Activated effector memory CD4-positive, alpha-beta T cell treated with Interleukin-2 at 50 U/mL for 16 hours (primary cell): ENCODE data around the gene TMC4.
A peak's percentile ranks its signal among the peaks of the same experiment; 100 is the strongest.
"Not testable (repeated sequence)": the region's sequence is repeated elsewhere in the genome, so short reads cannot be mapped to it uniquely, and the experiment has no call there.

Source experiments
- DNase-seq: peaks from one replicate; pipeline ENCODE4 v3.0.0-alpha.2; 2020

TMC4 gene

GRCh38 chr19:54178581-54179261 is 5.8 kb upstream of the TMC4 start:
- DNase-seq: no peak

DNA sequence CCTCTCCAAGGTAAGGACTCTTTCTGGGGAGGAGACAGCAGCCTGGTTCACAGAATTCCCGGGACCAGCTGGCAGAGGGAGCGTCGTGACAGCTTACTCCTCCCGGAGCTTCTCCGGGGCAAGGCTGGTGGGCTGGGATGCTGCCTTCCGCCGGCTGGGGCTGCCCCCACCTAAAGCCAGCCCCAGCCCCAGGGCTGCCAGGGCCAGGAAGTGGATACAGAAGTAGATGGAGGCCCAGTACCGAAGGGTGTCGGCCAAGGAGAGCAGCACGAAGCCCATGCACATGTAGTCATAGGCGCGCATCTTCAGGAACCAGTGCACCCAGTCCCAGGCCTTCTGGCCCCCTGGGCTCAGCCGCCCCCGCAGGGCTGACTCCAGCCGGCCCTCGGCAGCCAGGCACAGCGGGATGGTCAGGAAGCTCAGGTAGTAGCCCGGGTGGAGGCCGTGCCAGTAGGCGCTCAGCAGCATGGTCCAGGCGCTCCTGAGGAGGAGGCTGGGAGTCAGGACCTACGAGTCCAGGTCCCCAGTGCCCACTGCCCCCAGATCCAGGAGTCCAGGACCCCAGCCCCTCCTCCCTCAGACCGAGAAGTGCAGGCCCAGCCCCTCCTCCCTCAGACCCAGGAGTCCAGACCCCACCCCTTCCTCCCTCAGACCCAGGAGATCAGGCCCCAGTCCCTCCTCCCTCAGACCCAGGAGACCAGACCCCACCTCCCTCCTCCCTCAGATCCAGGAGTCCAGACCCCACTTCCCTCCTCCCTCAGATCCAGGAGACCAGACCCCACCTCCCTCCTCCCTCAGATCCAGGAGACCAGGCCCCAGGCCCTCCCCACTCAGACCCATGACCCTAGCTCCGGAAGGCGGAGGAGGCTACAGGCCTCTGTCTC is 1.2 kb upstream of the TMC4 start:
- DNase-seq: no peak

DNA sequence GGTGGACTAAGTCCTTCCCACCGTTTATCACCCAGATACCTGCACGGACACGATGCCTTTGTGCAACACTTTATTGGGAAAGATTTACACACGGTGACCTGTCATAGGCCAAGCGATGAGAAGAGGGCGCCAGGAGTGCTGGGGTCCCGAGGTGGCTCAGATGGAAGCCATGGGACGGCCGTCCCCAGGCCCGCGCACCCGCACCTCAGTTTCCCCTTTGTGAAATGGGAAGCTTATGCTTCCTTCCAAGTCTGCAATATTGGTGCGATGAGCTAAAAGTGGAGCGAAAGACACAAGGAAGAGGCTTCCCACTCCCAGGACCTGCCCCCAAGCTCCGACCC is 369 bp upstream of the TMC4 start:
- DNase-seq: no peak

GRCh38 chr19:54171736-54172431 is 1.1 kb downstream of the TMC4 start:
- DNase-seq: not testable (repeated sequence)

DNA sequence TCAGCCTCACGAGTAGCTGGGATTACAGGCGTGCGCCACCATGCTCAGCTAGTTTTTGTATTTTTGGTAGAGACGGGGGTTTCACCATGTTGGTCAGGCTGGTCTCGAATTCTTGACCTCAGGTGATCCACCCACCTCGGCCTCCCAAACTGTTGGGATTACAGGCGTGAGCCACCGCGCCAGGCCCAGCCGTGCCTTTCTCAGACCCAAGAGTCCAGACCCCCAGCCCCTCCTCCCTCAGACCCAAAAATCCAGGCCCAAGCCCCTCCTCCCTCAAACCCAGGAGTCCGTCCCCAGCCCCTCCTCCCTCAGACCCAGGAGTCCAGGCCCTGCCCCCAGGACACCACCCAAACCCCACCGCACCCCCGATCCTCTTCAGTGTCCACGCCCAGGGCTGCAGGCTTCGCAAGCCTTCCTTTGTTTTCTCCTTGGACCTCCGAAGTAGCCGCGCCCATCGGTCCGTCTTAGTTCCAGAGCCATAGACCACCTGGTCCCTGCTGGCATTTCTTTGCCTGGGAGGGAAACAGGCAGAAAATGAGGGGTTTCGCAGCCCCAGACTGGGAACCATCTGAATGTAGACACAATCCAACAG is 3.7 kb downstream of the TMC4 start:
- DNase-seq: no peak

DNA sequence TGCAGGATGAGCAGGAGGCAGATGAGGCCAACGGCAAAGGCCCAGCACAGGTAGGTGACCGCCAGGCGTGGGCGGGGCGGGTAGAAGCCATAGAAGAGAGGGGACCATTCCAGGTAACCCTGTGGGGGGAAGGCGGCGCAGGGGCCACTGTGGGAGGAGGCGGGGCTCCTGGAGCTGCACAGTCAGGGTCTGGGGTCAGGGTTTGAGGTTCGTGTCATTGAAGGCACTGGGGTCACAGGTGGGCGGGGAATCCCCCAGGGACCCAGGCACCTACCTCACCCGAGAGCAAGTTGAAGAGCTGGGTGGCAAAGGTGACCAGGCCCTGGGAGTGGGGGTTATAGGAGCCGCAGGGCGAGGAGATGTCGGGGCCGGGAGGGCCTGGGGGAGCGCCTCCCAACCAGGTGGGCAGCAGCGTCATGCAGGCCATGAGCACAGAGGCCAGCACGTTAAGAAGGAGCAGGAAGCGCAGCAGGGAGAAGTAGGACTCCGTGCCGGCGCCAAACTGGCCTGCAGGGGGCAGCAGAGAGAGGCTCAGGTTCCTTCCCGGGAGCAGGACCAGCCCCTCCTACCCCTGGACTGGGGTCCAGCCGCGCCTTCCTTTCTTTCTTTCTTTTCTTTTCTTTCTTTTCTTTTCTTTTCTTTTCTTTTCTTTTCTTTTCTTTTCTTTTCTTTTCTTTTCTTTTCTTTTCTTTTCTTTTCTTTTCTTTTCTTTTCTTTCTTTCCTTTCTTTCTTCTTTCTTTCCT is 4.6 kb downstream of the TMC4 start:
- DNase-seq: peak; percentile 79

DNA sequence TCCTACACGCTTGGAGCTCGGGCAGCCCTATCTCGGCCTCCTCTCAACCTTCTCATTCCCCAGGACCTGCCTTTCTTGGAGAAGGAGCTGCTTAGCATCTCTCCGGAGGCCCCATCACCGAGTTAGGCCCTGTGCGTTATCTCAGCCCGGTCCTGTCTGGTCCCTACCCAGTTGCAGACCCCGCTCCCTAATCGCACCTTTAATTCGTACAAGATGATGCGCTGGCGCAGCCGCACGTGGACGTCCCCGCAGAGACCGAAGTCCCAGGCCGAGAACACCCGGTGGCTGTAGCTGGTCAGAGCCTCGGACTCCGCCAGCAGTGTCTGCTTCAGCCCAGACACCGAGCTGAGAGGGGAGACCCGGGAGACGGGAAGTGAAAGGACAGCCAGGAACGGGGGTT is 7.7 kb downstream of the TMC4 start:
- DNase-seq: no peak

GRCh38 chr19:54164369-54165068 is 8.4 kb downstream of the TMC4 start:
- peak; percentile 61 for DNase-seq

DNA sequence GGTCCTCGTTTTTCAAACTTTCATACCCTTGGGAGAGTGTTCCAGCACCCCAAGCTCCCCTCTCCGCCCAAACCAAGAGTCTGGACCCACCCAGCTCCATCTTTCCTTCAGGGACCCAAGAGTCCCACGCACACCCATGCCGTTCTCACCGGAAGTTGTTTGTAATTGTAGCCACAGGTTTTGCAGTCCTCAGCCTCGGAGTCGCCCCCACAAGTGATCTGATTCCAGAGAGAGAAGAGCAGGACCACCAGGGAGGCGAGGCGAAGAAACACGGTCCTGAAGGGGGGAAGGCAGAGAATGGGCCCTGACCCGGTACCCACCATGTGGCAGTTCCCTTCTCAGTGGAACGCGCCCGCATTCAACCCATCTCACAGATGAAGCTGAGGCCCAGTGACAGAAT is 10.1 kb downstream of the TMC4 start:
- DNase-seq: no peak

GRCh38 chr19:54162241-54162805 is 10.6 kb downstream of the TMC4 start:
- peak; percentile 70 for DNase-seq

GRCh38 chr19:54160854-54161253 is 12.1 kb downstream of the TMC4 start:
- DNase-seq: no peak

DNA sequence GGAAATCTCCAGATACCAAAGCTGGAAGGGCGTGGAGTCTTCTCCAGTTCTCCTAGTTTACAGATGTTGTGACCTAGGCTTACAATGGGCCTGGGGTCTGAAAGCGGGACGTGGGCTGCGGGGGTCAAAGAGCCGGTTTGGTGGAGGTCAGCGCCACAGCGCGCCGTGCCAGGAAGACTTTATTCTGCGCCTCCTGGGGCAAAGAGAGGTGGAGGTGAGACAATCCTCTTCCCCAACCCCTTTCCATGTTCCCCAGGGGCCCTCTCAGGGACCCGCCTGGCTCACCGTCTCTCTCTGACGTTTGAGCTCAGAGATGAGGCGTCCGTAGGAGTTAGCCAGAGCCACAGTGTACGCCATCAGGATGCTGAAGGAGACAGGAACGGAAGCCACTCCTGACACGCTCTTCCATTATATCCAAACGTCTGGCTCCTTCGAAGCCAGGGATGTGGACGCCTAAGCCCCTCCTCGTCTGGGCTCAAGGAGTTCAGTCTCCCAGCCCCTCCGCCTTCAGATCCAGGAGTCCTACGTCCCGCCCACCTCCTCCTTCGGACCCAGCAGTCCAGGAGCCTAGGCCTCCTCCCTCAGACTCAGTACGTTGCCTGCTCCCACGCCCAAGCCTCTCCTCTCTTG is 12.7 kb downstream of the TMC4 start:
- DNase-seq: no peak

DNA sequence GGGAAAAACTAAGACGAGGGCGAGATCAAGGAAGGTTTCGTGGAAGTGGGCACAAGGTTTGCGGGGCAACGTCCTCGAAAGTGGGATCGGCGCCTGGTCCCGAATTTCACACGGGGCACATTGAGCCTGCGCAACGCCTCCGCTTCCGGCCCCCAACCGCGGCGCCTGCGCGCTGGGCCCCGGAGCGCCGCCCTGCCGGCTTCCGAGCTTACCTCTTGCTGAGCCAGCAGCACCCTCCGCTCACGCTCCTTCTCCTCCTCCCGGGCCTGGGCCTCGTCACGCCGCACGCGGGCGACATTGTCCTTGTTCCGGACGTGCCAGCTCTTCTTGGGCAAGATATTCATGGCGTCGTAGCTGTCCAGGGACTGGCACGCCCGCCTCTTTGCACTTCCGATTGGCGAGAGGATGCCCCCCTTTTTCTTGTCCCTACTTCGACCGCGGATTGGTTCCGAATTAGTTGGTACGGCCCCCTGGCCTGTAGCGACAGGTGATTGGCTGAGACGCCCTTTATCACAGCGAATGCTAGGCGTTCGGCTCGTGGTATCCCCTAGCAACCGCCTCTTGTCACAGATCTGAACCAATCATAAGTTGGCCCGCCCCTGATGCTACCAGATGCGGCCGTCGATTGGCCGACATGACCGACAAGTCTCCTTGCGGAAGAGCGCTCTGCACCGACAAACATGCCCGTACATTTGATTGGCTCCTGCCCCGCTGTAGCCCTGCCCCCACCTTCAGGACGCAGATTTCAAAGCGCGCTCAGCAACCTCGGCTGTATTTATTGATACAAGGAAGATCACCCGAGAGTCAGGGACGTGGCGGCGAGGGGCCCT is 13.4 kb downstream of the TMC4 start, which contains the start of gene LENG1:
Gene LENG1 (minus strand): TSS at position 370 of the 830 bp plus-strand sequence. CDS start 26 bp downstream, at position 344.
- peak; percentile 97 for DNase-seq

DNA sequence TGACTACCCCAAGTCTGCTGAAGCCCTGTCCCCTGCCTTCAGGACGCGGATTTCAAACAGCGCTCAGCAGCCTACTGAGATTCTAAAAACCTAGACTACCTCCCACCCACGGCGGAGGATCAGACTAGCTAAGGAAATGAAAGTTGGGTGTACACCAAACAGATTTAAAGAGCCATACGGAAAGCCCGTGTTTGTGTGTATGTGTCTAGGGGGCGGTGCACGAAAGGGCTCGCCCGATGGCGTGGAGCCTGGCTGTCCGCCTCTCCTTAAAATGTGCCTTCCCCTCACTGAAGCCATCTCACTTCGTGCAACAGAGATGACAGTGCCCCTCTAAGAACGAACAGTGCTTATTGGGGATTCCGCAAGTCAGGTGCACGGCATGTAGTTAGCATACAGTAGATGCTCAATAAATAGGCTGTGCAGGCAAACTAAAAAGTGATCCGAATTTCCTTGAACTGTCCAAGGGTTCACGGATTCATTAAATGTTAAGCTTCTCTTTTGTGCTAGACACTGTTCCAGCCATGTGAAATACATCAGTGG is 14.1 kb downstream of the TMC4 start:
- DNase-seq: no peak

- no peak for DNase-seq
These were observed 16.0 kb downstream of the TMC4 start for GRCh38 chr19:54156953-54157352.

DNA sequence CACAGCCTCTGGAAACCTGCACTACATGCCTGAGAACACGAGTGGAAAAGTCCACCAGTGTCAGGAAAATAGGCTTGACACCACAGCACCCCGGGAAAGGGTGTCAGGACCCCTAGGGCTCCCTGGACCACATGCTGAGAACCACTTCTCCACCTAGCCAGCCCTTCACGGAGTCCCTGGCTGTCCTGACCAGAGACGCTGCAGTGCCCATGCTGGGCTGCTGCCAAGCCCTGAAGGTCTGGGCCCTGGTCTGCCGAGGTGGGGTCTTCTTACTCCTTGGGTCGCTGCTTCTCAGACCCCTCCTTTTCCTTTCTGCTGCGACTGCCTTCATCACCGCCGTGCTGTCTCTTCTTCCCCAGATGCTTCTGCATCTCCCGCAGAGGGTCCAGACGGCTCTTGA is 16.5 kb downstream of the TMC4 start:
- no peak for DNase-seq

DNA sequence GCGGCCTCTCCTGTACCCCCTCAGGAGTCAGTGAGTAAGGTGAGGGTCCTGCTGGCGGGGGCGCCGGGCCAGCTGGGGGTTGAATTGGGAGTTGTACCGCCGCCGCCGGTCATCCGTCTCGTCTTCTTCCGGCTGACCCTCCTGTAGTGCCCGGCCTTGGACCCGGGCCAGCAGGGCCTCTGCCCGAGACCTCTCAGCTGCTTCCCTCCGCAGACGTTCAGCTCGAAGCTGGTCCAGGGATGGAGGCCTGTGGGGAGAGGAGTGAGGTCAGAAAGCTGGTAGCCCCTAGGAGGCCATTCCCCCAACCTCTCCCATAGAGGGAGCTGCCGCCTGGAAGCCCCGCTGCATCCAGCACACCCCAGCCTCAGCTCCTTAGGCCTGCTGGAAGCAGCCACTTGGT is 17.3 kb downstream of the TMC4 start:
- DNase-seq: no peak

DNA sequence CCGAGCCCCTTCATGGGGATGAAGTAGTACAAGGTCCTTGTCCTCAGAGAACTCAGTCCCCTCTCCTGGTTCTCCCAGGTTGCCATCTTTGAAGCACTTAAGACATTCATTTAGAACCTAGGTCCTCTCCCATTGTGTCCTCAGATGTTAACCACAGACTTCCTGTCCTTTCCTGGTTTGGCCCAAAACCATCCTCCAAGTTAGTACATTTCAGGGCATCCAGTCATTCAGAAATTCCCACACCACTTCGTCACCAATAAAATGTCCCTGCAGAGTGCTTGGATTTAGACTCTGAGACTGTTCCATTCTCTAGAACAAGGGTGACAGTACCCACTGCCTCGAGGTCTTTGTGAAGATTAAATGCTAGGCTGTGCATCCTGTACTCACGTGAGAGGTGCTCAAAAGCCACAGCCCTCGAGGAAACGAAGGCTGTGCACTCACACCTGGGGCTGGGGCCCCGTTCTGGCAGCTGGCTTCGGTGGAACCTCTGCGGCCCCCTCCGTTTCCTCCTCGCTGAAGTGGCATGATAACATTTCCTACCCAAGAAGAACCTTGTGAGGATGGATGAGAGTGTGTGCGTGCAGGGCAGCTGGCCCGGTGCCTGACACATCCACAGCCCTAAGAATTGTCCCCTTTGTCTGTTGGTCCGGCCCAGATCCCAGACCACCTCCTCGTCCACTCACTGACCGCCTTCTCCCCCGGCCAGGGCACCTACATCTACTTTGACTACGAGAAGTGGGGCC is 18.2 kb downstream of the TMC4 start:
- peak; percentile 19 for DNase-seq

GRCh38 chr19:54153731-54154326 is 19.1 kb downstream of the TMC4 start:
- no peak for DNase-seq
